ENCODE results near the gene TFPT.

DNA sequence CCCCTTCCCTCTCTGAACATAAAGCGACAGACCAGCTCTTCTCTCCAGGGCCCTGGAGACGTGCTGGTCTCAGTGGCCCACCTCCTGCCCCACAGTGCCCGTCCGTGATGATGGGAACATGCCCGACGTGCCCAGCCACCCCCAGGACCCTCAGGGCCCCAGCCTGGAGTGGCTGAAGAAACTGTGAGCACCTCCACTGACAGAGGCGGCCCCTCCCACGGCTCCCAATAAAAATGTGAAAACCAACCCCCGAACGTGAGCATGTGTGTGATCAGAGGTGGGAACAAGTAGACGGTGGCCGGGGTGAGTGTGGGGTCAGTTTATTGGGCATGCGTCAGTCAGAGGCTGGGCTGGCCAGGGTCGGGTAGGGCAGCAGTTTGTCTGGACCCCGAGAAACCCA, 8.7 kb downstream of the TFPT start:
- TF ChIP-seq EZH2 (IDR thresholded peaks at IDR 0.05; ENCODE audit: borderline replicate concordance, low read depth, low read length, severe bottlenecking): no peak
- TF ChIP-seq CTCF (IDR thresholded peaks at IDR 0.05; ENCODE audit: borderline replicate concordance, extremely low read depth, low read length, poor library complexity, severe bottlenecking): no peak
